Activated CD4-positive, alpha-beta T cell treated with anti-CD3 and anti-CD28 coated beads, Interleukin-2, amount 50 U/mL, for 24 hours (primary cell): ENCODE measurements around the gene GAS7.

ENCODE experiments used
- DNase-seq, 2 donors: peaks; one replicate each; pipeline ENCODE4 v3.0.0-alpha.2; 2020; ENCODE audit warnings: low read depth in 1 of 2, low spot score in 1 of 2

GAS7 gene

DNA sequence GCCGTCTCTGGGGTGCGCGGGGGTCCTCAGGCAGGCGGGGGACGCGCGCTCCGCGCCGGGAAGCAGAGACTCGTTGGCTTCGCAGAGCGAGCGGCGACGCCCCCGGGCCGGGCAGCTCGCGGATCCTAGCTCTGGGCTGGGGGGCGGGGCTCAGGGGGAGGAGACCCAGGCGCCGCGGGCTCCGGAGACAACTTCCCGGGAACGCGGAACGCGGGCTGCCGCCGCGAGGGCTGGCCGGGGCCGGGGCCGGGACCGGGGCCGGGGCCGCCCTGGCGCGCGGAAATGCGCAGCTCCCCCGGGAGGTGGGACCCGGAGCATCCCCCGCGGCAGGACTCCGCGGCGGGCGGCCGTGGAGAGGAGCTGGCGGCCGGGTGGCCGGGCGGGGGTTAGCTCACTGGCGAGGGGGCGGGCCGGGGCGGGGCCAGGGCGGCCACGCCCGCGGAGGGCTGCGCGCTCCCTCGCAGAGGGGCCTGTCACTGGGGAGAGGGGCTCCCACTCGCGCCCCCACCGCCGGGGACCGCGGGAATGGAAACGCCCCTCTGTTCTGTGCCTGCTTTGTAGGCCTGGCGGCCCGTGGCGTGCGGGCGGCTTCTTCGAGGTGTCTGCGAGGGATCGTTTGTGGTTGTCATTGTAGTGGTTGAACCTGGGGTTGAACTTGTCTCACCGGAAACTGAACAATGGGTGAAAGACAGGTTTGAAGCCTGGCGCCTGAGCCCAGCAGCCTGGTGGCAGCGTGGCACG lies at the start of gene GAS7:
Gene GAS7, minus strand, starts transcription at position 98 of the 741 bp plus-strand sequence.
- DNase-seq, result no peak

DNA sequence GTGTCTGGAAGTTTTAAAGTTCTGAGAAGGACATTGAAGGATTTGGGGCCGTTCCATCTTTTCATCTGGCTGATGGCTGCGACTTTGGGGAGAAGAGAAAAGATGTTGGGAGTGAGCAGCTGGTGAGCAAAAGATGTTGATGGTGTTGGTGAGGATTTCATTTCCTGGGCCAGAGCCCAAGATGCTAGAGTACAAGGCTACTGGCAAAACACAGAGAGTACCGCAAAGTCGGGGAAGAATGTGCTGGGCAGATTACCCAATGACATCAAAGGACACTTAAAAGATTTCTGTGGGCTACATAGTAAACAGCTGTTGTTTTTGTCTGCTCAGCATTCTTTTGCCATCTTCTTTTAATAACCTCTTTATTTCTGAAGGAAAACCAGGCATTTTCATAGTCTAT lies 49.4 kb upstream of the GAS7 start:
- no peak for DNase-seq

- no peak for DNase-seq
Measured at GRCh38 chr17:10243883-10244844, 45.8 kb upstream of the GAS7 start.

DNA sequence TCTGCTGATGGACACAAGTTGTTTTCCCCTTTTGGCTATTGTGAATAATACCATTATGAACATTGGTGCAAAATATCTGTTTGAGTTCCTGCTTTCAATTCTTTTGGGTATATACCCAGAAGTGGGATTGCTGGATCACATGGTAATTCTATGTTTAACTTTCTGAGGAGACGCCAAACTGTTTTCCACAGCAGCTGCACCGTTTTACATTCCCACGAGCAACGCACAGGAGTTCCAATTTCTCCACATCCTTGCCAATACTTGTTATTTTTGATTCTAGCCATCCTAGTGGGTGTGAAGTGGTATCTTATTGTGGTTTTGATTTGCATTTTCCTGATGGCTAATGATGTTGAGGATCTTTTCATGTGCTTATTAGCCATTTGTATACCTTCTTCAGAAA lies 43.4 kb upstream of the GAS7 start:
- DNase-seq, result no peak

DNA sequence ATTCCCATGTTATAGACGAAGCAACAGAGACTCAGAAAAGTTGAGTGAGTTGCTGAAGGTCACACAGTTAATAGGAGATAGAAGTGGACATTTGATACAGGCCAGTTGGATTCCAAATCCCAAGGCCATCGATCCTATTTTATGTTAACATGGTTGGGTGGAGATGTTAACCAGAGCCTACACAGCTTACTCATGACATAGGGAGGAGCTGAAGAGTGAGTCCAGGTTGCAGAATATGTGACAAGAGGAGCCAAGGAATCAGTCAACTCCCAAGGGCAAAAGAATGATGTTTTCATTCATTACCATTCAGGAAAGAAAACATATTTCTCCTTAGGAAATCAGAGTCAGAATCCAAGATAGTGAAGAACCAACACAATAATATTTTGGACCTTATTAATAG lies 40.3 kb upstream of the GAS7 start:
- no peak for DNase-seq

DNA sequence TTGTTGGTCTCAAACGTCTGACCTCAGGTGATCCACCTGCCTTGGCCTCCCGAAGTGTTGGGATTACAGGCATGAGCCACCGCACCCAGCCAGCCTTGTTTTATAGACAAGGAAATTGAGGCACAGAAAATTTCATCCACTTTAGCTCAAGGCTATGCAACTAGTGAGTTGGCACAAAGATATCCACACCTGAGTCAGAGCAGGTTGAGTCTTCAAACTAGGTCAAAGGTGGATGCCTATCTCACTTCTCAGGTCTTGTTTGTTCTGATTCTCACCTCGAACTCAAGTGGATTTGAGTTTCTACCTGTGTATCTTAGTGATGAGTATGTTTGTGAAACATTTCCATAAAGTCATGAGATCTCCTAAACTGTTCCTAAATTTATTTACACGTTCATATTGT lies 35.6 kb upstream of the GAS7 start:
- no peak for DNase-seq

GRCh38 chr17:10233161-10233560 lies 34.8 kb upstream of the GAS7 start:
- no peak for DNase-seq

- no peak for DNase-seq
Measured at GRCh38 chr17:10229181-10229580, 30.8 kb upstream of the GAS7 start.

DNA sequence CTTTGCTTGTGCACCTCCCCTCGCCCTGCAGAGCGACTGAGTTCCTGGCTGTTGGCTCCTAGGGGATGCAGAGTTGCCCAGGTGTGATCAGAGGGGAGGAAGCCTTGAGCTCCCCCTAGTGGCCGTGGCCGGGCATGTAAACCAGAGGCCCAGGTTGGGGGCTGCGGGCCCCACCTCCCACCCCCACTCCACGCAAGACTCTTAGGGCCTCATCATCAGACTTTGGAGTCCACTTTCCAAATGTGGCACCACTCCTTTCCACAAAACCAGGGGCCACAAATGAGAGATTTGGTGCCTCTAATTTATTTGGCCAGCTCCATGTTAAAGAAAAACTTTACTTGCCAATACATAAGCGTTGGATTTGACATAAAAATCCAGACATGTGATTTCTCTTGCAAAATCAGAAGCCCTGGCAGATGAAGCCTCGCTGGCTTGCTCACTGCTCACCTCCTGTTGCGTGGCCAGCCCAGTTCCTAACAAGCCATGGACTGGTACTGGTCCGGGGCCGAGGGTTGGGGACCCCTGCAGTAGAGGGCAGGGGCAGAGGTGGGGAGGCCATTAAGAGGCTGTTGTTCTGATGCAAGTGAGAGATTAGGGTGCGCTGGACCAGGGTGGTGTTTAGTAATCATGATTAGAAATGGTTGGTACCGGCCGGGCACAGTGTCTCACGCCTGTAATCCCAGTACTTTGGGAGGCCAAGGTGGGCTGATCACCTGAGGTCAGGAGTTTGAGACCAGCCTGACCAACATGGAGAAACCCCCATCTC lies 28.7 kb upstream of the GAS7 start:
- peak in 1 of 2 donors; percentile 9 for DNase-seq

DNA sequence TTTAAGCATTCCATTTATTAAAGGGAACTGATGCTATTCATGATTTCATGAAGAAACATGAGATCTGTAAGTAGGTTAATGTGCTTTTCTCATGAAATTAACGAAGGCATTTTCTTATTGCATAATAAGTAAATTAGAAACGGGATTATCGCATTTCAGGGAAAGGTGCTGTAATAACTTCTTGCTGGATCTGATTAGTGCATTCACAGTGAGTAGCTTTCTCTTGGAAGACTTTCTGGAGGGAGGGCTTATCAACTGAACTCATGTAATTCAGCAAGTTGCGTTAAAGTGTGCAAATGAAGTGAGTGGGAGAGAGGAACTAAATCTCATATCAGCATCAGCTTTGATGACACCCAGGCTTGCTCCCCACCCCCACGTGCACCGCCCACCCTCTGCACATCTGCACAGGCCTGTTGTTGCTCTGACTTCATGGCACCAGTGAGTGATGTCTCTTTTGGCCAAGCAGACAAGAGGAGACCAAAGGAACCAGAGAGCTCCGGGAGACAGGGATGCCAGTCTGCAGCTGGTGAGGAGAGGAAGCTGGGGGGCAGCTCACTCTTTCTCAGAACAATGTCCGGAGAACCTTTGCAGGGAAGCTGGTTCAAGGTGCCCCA lies 26.3 kb upstream of the GAS7 start:
- no peak for DNase-seq

DNA sequence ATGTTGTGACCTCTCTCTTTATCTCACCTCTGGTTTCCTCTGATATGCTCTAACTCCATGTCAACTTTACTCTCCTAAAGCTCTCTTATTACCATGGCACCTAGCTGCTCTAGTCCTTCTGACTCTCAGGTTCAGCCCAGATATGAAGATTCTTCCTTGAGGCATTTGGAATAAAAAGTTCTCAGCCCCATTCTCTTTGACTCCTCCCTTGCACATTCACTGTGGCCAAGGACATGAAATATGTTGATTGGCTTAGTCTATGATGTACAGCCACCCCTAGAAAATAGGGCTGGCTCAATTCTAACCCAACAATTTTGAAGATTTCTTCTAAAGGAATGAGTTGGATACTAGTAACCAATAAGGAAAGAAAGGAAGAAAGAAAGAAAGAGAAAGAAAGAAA lies 20.8 kb upstream of the GAS7 start:
- DNase-seq, result no peak

DNA sequence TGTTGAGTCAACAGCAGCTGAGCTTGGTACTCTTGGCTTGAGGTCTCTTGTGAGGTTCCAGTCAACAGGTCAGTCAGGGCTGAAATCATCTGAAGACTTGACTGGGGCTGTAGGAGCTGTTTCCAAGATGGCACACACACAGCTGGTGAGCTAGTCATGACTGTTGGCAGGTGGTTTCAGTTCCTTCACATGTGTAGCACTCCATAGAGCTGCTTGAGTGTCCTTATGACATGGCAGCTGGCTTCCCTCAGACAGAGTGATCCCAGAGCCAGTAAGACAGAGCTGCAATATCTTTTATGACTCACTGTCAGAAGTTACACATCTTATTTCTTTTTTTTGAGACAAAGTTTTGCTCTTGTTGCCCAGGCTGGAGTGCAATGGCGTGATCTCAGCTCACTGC lies 19.5 kb upstream of the GAS7 start:
- no peak for DNase-seq

DNA sequence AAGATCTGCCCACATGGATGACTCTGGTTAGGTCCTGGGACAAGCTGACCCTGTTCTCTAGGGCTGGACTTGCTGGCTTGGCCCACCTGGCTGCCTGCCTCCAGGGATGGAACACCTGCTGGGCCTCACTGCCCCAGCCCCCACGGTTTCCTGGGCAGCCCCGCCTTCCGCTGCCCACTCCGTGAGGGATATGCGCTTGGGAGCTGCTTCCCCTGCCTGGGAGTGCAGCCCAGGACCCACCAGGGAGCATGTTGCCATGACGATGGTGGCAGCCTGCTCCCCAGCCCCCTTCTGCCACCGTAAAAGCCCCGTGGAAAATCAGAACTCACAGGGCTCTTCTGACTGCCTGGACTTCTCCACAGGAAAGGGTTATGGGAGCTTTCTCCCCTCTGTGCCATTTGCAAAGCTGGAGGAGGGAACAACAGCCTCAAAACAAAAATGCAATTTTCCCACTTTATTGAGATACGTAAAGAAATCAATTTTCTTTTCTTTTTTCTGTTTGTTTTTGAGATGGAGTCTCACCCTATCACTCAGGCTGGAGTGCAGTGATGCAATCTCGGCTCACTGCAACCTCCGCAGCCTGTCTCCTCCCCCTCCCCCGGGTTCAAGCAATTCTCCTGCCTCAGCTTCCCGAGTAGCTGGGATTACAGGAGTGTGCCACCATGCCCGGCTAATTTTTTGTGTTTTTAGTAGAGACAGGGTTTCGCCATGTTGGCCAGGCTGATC lies 18.0 kb upstream of the GAS7 start:
- no peak for DNase-seq

DNA sequence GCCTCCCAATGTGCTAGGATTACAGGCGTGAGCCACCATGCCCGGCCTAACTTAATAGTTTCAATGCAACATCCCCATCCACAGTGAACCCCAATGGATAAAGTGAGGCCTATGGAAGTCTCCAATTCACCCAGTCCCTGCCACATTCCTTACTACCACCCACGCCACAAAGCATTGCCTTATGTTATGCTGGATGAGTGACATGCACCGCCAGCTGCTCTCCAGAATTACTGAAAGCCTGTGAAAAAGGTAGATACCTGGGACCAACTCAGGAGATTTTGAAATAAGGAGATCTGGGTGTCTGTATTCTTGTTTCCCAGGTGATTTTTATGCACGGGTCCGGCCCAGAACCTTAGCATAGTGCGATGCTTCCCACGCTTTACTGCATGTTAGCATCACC lies 16.9 kb upstream of the GAS7 start:
- DNase-seq, result no peak

GRCh38 chr17:10211666-10212065 lies 13.3 kb upstream of the GAS7 start:
- DNase-seq, result no peak

- DNase-seq, result no peak
Measured at GRCh38 chr17:10210151-10210574, 11.8 kb upstream of the GAS7 start.

DNA sequence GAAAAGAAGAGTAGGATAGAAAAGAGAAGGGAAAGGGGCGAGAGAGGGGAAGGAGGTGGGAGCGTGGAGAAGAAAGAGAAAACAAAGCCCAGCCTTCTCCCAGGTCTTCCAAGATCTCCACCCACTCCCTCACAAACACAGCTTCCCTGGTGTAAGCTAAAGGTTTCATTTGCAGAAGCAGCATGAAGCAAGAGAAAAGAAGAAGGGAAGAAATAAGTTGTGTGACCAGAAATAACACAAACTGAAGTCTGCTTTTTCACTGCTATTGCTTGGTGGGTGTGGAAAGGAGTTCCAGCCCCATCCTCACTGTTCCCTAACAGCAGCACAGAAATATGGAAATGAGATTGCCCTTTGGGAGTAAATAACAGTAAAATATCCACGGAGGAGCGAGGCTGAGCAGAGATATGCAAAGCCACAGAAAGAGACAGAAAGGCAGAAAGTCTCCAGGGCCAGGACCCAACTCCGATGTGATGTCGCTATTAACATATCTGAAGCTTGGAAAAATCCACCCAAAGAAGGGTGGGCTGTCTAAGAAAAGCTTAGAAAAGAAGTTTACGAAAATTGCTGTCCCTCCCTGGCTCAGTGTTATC lies 10.3 kb upstream of the GAS7 start:
- no peak for DNase-seq

DNA sequence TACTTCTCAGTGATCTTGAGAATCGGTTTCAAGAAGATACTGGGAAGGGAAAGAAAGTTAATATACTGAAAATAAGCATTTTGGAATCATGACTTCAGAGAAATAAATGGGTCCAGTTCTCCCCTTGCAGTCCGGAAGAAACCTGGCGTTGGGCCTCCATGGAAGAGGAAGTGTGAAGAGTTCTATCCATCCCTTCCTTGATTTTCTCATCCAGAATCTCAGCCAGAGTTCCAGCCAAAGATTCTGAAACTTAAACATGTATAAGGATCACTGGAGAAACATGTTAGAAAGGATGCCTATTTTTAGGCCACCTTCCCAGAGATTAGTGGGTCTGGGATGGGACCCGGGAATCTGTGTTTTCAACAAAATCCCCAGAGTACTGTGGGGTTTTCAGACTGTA lies 8.7 kb upstream of the GAS7 start:
- no peak for DNase-seq

DNA sequence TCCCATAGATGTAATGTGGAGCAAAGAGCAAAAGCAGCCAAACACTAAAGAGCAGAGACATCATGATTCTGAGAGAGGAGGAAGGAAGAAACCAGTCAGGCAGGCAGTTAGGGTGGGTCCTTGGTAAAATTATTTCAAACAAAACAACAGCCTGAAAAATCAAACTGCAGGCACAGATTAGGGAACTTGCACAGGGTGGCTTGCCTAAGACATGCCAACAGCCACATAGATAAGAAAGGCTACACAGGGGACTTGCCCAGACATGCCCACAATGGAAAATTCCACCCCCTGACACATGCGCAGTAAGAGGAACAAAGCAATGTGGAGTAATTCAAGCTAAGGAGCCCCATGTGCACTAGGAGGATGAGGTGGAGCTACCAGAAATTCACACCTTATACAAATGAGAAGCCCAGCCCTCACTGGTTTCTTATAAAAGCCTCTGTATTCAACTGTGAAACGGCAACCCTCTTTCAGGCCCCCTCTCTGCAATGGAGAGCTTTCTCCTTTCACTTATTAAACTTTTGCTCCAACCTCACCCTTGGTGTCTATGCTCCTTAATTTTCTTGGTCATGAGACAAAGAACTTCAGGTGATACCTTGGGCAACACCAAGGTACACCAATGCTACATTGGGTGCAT lies 7.3 kb upstream of the GAS7 start:
- DNase-seq, result no peak

- DNase-seq, result no peak
Measured at GRCh38 chr17:10201680-10202079, 3.3 kb upstream of the GAS7 start.
